A673 (cell line): Measurements from ENCODE around the gene SRSF5.

Source experiments
- EZH2 ChIP-seq: fragments of 200-600 bp; sonication (generic); IDR thresholded peaks from 2 replicates; pipeline ENCODE4 v1.6.1; 2017; ENCODE audit warnings: borderline replicate concordance, low read depth, mild to moderate bottlenecking, mixed read lengths, antibody characterized with exemption, low read length; ENCODE audit not compliant: poor library complexity, severe bottlenecking
- TF ChIP-seq, protein P1 (sequence below): fragments of 300-800, 200-600 bp; sonication (generic); conservative IDR thresholded peaks from 2 replicates; pipeline ENCODE4 v1.5.1; 2017; ENCODE audit warnings: low read depth, mild to moderate bottlenecking, antibody characterized with exemption, low read length, moderate library complexity, mixed read lengths

DNA sequence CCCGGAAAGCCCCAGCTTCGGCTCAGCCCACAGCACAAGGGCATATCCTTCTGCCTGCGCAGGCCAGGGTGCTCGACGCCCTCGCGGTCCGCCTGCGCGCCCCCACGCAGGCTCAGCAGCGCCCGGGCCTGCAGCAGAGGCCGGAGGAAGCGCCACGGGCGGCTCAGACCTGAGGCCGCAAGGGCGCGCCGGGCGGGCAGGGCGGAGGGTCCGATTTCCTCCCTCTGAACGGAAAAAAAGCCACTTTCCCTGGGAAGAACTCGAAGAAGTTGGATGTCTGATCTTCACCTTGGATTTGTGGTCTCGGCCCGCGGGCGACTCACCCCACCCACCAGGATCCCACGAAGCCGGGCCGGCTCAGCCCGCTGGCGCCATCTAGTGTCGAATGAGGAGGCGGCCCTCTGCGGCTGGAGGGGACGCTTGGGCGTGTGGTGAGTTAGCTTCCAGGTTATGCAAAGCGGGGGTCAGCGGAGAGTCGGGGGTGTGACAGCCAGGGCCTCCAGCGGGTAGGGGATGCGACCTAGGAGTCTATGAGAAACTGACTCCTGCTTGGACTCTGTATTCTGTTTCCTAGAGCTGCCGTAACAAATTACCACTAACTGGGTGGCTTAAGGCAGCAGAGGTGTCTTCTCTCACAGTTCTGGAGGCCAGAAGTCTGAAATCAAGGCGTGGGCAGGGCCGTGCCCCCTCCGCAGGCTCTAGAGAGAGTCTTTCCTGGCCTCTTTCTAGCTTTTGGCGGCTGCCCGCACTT, 40.0 kb upstream of the SRSF5 start:
- TF ChIP-seq, protein P1, sequence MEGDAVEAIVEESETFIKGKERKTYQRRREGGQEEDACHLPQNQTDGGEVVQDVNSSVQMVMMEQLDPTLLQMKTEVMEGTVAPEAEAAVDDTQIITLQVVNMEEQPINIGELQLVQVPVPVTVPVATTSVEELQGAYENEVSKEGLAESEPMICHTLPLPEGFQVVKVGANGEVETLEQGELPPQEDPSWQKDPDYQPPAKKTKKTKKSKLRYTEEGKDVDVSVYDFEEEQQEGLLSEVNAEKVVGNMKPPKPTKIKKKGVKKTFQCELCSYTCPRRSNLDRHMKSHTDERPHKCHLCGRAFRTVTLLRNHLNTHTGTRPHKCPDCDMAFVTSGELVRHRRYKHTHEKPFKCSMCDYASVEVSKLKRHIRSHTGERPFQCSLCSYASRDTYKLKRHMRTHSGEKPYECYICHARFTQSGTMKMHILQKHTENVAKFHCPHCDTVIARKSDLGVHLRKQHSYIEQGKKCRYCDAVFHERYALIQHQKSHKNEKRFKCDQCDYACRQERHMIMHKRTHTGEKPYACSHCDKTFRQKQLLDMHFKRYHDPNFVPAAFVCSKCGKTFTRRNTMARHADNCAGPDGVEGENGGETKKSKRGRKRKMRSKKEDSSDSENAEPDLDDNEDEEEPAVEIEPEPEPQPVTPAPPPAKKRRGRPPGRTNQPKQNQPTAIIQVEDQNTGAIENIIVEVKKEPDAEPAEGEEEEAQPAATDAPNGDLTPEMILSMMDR = peak; percentile 96
- no peak for TF ChIP-seq EZH2
